ENCODE measurements around the gene GRWD1. TPM values are rescaled to one million over a fixed set of nuclear protein-coding genes. Genes with fewer than 3 reads are reported as not detected.

Gene GRWD1
- total RNA-seq, 2 experiments from 2014 or later: 21.4 to 21.7 TPM

- H3K4me3 ChIP-seq (ENCODE audit: low read length): no peak overlapping the region
- no peak overlapping the region for H3K4me3 Mint-ChIP-seq
- no peak for TF ChIP-seq CTCF (IDR thresholded peaks at IDR 0.05)
- no peaks in the 10 kb centered on the region for H3K4me1 Mint-ChIP-seq (ENCODE audit: low read depth)
- ATAC-seq (ENCODE audit: poor library complexity): no peak
- no peak overlapping the region for H3K27ac Mint-ChIP-seq
- no peaks in the 10 kb centered on the region for H3K4me1 ChIP-seq (ENCODE audit: insufficient read depth, low read length)
- intact Hi-C loops (cut with DNase I, micrococcal nuclease): no loop called here
- no peak overlapping the region for H3K27ac ChIP-seq (ENCODE audit: low read depth in 1 of 2, low read length in 2 of 2)
- peaks cover 14 to 26% of the 10 kb centered on the region in 2 experiments for H3K27me3 ChIP-seq (ENCODE audit: control insufficient read depth in 1 of 2, insufficient read depth in 2 of 2, low read length in 2 of 2)
- CTCF ChIA-PET: no interaction called here
- H3K9me3 Mint-ChIP-seq: no peaks in the 10 kb centered on the region
- H3K9me3 ChIP-seq (ENCODE audit: control insufficient read depth in 1 of 2, insufficient read depth in 1 of 2, low read length in 2 of 2): no peaks in the 10 kb centered on the region
- POLR2A ChIA-PET: no interaction called here
- peaks cover 32% of the 10 kb centered on the region for H3K27me3 Mint-ChIP-seq
- H3K36me3 ChIP-seq (ENCODE audit: insufficient read depth, low read length): no peaks in the 10 kb centered on the region
- H3K36me3 Mint-ChIP-seq (ENCODE audit: low read depth): no peaks in the 10 kb centered on the region
- DNase-seq: no peak
Measured at GRCh38 chr19:48436586-48436985, 9.2 kb upstream of the GRWD1 start.

GRCh38 chr19:48441360-48442050 is 4.3 kb upstream of the GRWD1 start:
- Mint-ChIP-seq H3K27ac (no peak overlapping the region), H3K4me1 (ENCODE audit: low read depth) (peaks cover 19% of the 10 kb centered on the region), H3K27me3 (peaks cover 44% of the 10 kb centered on the region), H3K4me3 (peak overlapping the region; percentile 70), H3K9me3 (no peaks in the 10 kb centered on the region), H3K36me3 (ENCODE audit: low read depth) (peaks cover 14% of the 10 kb centered on the region)
- intact Hi-C loops (cut with DNase I, micrococcal nuclease): loop anchor here in 1 of 2 experiments (5.0 kb wide), 1 partner anchor 124 kb away; no protein-coding TSS in a partner anchor
- no peaks in the 10 kb centered on the region for H3K36me3 ChIP-seq (ENCODE audit: insufficient read depth, low read length)
- H3K4me1 ChIP-seq (ENCODE audit: insufficient read depth, low read length): peaks cover 28% of the 10 kb centered on the region
- no peaks in the 10 kb centered on the region for H3K9me3 ChIP-seq (ENCODE audit: control insufficient read depth in 1 of 2, insufficient read depth in 1 of 2, low read length in 2 of 2)
- ChIA-PET CTCF (interaction anchor here (0.8 kb wide), 1 partner anchor 49 kb away, joined by 5 read pairs; no protein-coding TSS in a partner anchor), POLR2A (no interaction called here)
- ATAC-seq (ENCODE audit: poor library complexity) (no peak), DNase-seq (peak in 1 of 14 experiments; percentile 23)
- no peak for TF ChIP-seq CTCF (IDR thresholded peaks at IDR 0.05)
- H3K27me3 ChIP-seq (ENCODE audit: control insufficient read depth in 1 of 2, insufficient read depth in 2 of 2, low read length in 2 of 2): peaks cover 25 to 26% of the 10 kb centered on the region in 2 experiments
- no peak overlapping the region for H3K4me3 ChIP-seq (ENCODE audit: low read length)
- no peak overlapping the region for H3K27ac ChIP-seq (ENCODE audit: low read depth in 1 of 2, low read length in 2 of 2)

- Histone ChIP-seq H3K27ac (ENCODE audit: low read depth in 1 of 2, low read length in 2 of 2) (no peak overlapping the region), H3K27me3 (ENCODE audit: control insufficient read depth in 1 of 2, insufficient read depth in 2 of 2, low read length in 2 of 2) (peaks cover 20 to 25% of the 10 kb centered on the region in 2 experiments), H3K4me3 (ENCODE audit: low read length) (no peak overlapping the region), H3K4me1 (ENCODE audit: insufficient read depth, low read length) (peaks cover 31% of the 10 kb centered on the region), H3K36me3 (ENCODE audit: insufficient read depth, low read length) (no peaks in the 10 kb centered on the region), H3K9me3 (ENCODE audit: control insufficient read depth in 1 of 2, insufficient read depth in 1 of 2, low read length in 2 of 2) (no peaks in the 10 kb centered on the region)
- DNase-seq: peak in 1 of 14 experiments; percentile 30
- Mint-ChIP-seq H3K36me3 (ENCODE audit: low read depth) (peaks cover 17% of the 10 kb centered on the region), H3K27ac (no peak overlapping the region), H3K9me3 (no peaks in the 10 kb centered on the region), H3K4me3 (peak overlapping the region; percentile 72), H3K27me3 (peaks cover 41% of the 10 kb centered on the region), H3K4me1 (ENCODE audit: low read depth) (peaks cover 19% of the 10 kb centered on the region)
- no peak for ATAC-seq (ENCODE audit: poor library complexity)
- intact Hi-C loops (cut with DNase I, micrococcal nuclease): loop anchor here in 1 of 2 experiments (5.0 kb wide), 1 partner anchor 125 kb away; no protein-coding TSS in a partner anchor
- ChIA-PET POLR2A (interaction anchor here (1.0 kb wide), 1 partner anchor 51 kb away, joined by 3 read pairs; the partner anchor contains the start of gene KDELR1), CTCF (no interaction called here)
- TF ChIP-seq CTCF (IDR thresholded peaks at IDR 0.05): no peak
Measured at GRCh38 chr19:48442116-48443035, 3.4 kb upstream of the GRWD1 start.

Measured in CD4-positive, alpha-beta T cell (primary cell).